Astrocyte (in vitro differentiated cells and primary cell): ENCODE measurements around the gene COX11. TPM values are rescaled to one million over a fixed set of nuclear protein-coding genes. Genes with fewer than 3 reads are reported as not detected.

Experiments
- DNase-seq: peaks from one replicate; pipeline ENCODE4 v3.0.0-alpha.2; 2010; ENCODE audit warnings: low read depth
- FAIRE-seq: peaks from 2 replicates; lab custom pipeline; 2011; peaks lifted over from hg19 to GRCh38; lab: Jason Lieb, UNC
- H2AFZ ChIP-seq: 2 replicates; pipeline ENCODE4 v1.6.0; 2012; ENCODE audit warnings: low read depth, low read length, inconsistent platforms
- H3K27ac ChIP-seq: 2 replicates; pipeline ENCODE4 v1.5.1; 2011; ENCODE audit warnings: low read depth, low read length, inconsistent platforms
- H3K27me3 ChIP-seq: 2 replicates; pipeline ENCODE4 v1.6.0; 2011; ENCODE audit warnings: low read length, inconsistent platforms; ENCODE audit not compliant: insufficient read depth
- H3K36me3 ChIP-seq: 2 replicates; pipeline ENCODE4 v1.5.1; 2011; ENCODE audit warnings: low read length, inconsistent platforms; ENCODE audit not compliant: insufficient read depth
- H3K4me1 ChIP-seq: 2 replicates; pipeline ENCODE4 v1.5.1; 2011; ENCODE audit warnings: low read length, inconsistent platforms; ENCODE audit not compliant: insufficient read depth
- H3K4me2 ChIP-seq: 2 replicates; pipeline ENCODE4 v1.6.0; 2012; ENCODE audit warnings: low read length, inconsistent platforms
- H3K4me3 ChIP-seq: 2 replicates; pipeline ENCODE4 v1.5.1; 2011; ENCODE audit warnings: low read depth, mild to moderate bottlenecking, low read length, inconsistent platforms; ENCODE audit not compliant: insufficient read depth
- H3K79me2 ChIP-seq: 2 replicates; pipeline ENCODE4 v1.6.0; 2012; ENCODE audit warnings: mild to moderate bottlenecking, low read length, inconsistent platforms; ENCODE audit not compliant: insufficient read depth
- H3K9ac ChIP-seq: 2 replicates; pipeline ENCODE4 v1.6.0; 2012; ENCODE audit warnings: mild to moderate bottlenecking, low read length, inconsistent platforms
- H3K9me3 ChIP-seq: 2 replicates; pipeline ENCODE4 v1.5.1; 2012; ENCODE audit warnings: low read depth, mild to moderate bottlenecking, low read length, inconsistent platforms; ENCODE audit not compliant: insufficient read depth
- H4K20me1 ChIP-seq: 2 replicates; pipeline ENCODE4 v1.6.0; 2012; ENCODE audit warnings: low read length, inconsistent platforms; ENCODE audit not compliant: insufficient read depth
- H3K27ac Mint-ChIP-seq: one replicate; pipeline ENCODE4 v1.8.0; 2021; ENCODE audit warnings: mild to moderate bottlenecking, mixed read lengths; ENCODE audit not compliant: unreplicated experiment
- H3K27me3 Mint-ChIP-seq: one replicate; pipeline ENCODE4 v1.8.0; 2021; ENCODE audit warnings: low read depth, mixed read lengths; ENCODE audit not compliant: unreplicated experiment
- H3K36me3 Mint-ChIP-seq: one replicate; pipeline ENCODE4 v1.8.0; 2021; ENCODE audit warnings: low read depth, mixed read lengths; ENCODE audit not compliant: unreplicated experiment
- H3K4me1 Mint-ChIP-seq: one replicate; pipeline ENCODE4 v1.8.0; 2021; ENCODE audit warnings: low read depth, mixed read lengths; ENCODE audit not compliant: unreplicated experiment
- H3K4me3 Mint-ChIP-seq: one replicate; pipeline ENCODE4 v1.8.0; 2021; ENCODE audit warnings: mild to moderate bottlenecking, moderate library complexity, mixed read lengths; ENCODE audit not compliant: unreplicated experiment
- H3K9me3 Mint-ChIP-seq: one replicate; pipeline ENCODE4 v1.8.0; 2021; ENCODE audit warnings: mild to moderate bottlenecking, mixed read lengths; ENCODE audit not compliant: unreplicated experiment
- CTCF ChIP-seq: IDR thresholded peaks from 2 replicates; pipeline ENCODE4 v1.5.1; 2011; ENCODE audit warnings: low read depth, mild to moderate bottlenecking, inconsistent platforms, low read length, moderate library complexity; ENCODE audit not compliant: insufficient read depth
- EZH2 ChIP-seq: IDR thresholded peaks from 2 replicates; pipeline ENCODE4 v1.6.1; 2012; ENCODE audit warnings: mild to moderate bottlenecking, low read length, inconsistent platforms; ENCODE audit not compliant: insufficient read depth
- total RNA-seq: library from RNA; stranded (reverse); gene quantifications from 2 replicates; pipeline ENCODE4 v1.2.1, GENCODE V29; 2021

COX11 gene
- total RNA-seq, 1 donor from 2014 or later = 36.4 TPM

GRCh38 chr17:54937018-54937417 lies 31.4 kb downstream of the COX11 start:
- TF ChIP-seq CTCF = no peak
- TF ChIP-seq EZH2 = no peak

DNA sequence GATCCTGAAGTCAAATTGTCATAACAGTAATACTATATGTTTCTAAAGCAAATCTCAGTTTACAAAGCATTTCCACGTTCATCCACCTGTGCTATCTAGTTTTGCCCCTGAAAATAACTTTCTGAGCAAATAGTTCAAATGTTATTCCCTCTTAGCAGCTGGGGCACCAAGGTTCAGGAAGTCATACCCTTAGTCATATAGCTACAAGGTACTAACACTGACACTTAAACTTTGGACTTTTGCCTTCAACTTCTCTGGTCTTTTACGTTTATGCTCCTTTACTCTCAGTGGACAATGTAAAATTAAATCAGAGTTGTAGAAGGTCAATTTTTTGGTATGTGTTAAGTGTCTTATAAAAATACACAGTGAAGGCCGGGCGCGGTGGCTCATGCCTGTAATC lies 33.0 kb downstream of the COX11 start:
- FAIRE-seq (no peak), DNase-seq (no peak)
- H3K9me3 Mint-ChIP-seq = no peaks in the 10 kb centered on the region
- Histone ChIP-seq H3K4me2 (no peak overlapping the region), H3K4me1 (no peaks in the 10 kb centered on the region), H3K27me3 (no peaks in the 10 kb centered on the region), H3K9me3 (no peaks in the 10 kb centered on the region), H2AFZ (no peak overlapping the region), H3K4me3 (no peak overlapping the region), H3K36me3 (peaks cover 4% of the 10 kb centered on the region), H3K79me2 (no peaks in the 10 kb centered on the region), H3K9ac (no peak overlapping the region), H3K27ac (no peak overlapping the region), H4K20me1 (no peaks in the 10 kb centered on the region)
- H3K4me1 Mint-ChIP-seq = no peaks in the 10 kb centered on the region
- peaks cover 15% of the 10 kb centered on the region for H3K36me3 Mint-ChIP-seq
- H3K27ac Mint-ChIP-seq = no peak overlapping the region
- TF ChIP-seq CTCF (no peak), EZH2 (no peak)
- H3K27me3 Mint-ChIP-seq = no peaks in the 10 kb centered on the region
- H3K4me3 Mint-ChIP-seq = no peak overlapping the region

More at GRCh38 chr17:54937018-54937417, 31.4 kb downstream of the COX11 start:
- Histone ChIP-seq H3K9me3 (no peaks in the 10 kb centered on the region), H3K4me2 (no peak overlapping the region), H3K27ac (no peak overlapping the region), H3K4me1 (no peaks in the 10 kb centered on the region), H3K79me2 (no peaks in the 10 kb centered on the region), H2AFZ (no peak overlapping the region), H3K27me3 (no peaks in the 10 kb centered on the region), H3K9ac (no peak overlapping the region), H3K36me3 (peaks cover 4% of the 10 kb centered on the region), H3K4me3 (no peak overlapping the region), H4K20me1 (no peaks in the 10 kb centered on the region)
- FAIRE-seq (no peak), DNase-seq (no peak)
- Mint-ChIP-seq H3K4me1 (no peaks in the 10 kb centered on the region), H3K4me3 (no peak overlapping the region), H3K27me3 (no peaks in the 10 kb centered on the region), H3K9me3 (no peaks in the 10 kb centered on the region), H3K27ac (no peak overlapping the region), H3K36me3 (peaks cover 15% of the 10 kb centered on the region)

DNA sequence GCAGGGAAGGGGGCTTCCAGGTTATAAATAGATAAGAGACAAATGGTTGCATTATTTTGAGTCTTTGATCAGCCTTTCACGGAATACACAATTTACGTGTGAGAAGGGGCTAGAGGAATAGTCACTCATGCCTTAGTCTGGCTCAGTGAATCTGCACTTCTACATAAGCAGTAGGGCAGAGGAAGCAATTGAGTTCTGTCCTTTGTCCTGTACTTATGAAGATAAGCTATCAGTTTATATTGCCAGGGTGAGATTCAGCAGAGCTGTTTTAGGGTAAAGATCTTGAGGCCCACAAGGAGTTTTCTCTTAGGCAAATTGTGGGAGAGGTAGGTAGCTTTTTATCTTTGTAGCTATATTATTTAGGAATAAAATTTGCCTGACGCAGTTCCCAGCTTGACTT lies 34.5 kb downstream of the COX11 start:
- no peak for TF ChIP-seq CTCF
- TF ChIP-seq EZH2 = no peak
- no peak overlapping the region for H3K27ac ChIP-seq
- no peaks in the 10 kb centered on the region for H3K79me2 ChIP-seq
- no peak overlapping the region for H3K4me3 ChIP-seq
- FAIRE-seq (no peak), DNase-seq (no peak)
- H3K27me3 ChIP-seq = no peaks in the 10 kb centered on the region
- Mint-ChIP-seq H3K9me3 (no peaks in the 10 kb centered on the region), H3K27me3 (no peaks in the 10 kb centered on the region), H3K36me3 (peaks cover 15% of the 10 kb centered on the region), H3K27ac (no peak overlapping the region), H3K4me3 (no peak overlapping the region), H3K4me1 (no peaks in the 10 kb centered on the region)
- H3K4me2 ChIP-seq = no peak overlapping the region
- H2AFZ ChIP-seq = no peak overlapping the region
- no peaks in the 10 kb centered on the region for H4K20me1 ChIP-seq
- H3K9me3 ChIP-seq = no peaks in the 10 kb centered on the region
- H3K9ac ChIP-seq = no peak overlapping the region
- H3K4me1 ChIP-seq = no peaks in the 10 kb centered on the region
- H3K36me3 ChIP-seq = peaks cover 4% of the 10 kb centered on the region
